ENCODE measurements around the gene SCGB3A1.

- no peak for TF ChIP-seq POLR2A (IDR thresholded peaks at IDR 0.05; ENCODE audit: low read depth, low read length)
- TF ChIP-seq MAZ (IDR thresholded peaks at IDR 0.05; ENCODE audit: borderline replicate concordance, low read depth, low read length): no peak
- no peak for TF ChIP-seq USF2 (IDR thresholded peaks at IDR 0.05; ENCODE audit: low read depth, low read length)
- no peak for TF ChIP-seq CTCF (conservative IDR thresholded peaks at IDR 0.05; ENCODE audit: low read depth, low read length)
- no peak for TF ChIP-seq MAFK (IDR thresholded peaks at IDR 0.05; ENCODE audit: low read depth, low read length)
- TF ChIP-seq BHLHE40 (IDR thresholded peaks at IDR 0.05; ENCODE audit: low read depth, low read length): no peak
- TF ChIP-seq ELK1 (IDR thresholded peaks at IDR 0.05; ENCODE audit: borderline replicate concordance, low read depth, low read length): no peak
- no peak for TF ChIP-seq NFE2L2 (IDR thresholded peaks at IDR 0.05; ENCODE audit: low read depth, low read length)
- TF ChIP-seq MXI1 (IDR thresholded peaks at IDR 0.05; ENCODE audit: borderline replicate concordance, low read depth, low read length): no peak
- TF ChIP-seq RAD21 (IDR thresholded peaks at IDR 0.05; ENCODE audit: low read length): no peak
- no peak for TF ChIP-seq CHD1 (IDR thresholded peaks at IDR 0.05; ENCODE audit: low read depth, low read length)
These were observed 13.0 kb upstream of the SCGB3A1 start for GRCh38 chr5:180604271-180604670.
